ENCODE data around the gene LSM12. TPM values are rescaled to one million over a fixed set of nuclear protein-coding genes. Genes with fewer than 3 reads are reported as not detected.

LSM12 gene
- total RNA-seq, 120 experiments from 2014 or later, result 27.5 to 55.0 (median 39.7) TPM

Other genes with a start within 250 kb of the LSM12 start
- gene MPP3, start 233.5 kb downstream of the LSM12 start, total RNA-seq, result 10 to 100 TPM in 48 of 120 experiments, 1 to 10 TPM in 72; 4.8 to 18.7 (median 9.5) TPM
- gene CD300LG, start 219.5 kb downstream of the LSM12 start, total RNA-seq, result under 1 TPM in 13 of 120 experiments, not detected in 107; 0.17 to 0.74 (median 0.35) TPM
- gene MPP2, start 159.1 kb downstream of the LSM12 start, total RNA-seq, result 10 to 100 TPM; 41.7 to 92.6 (median 64.0) TPM
- gene PPY, start 124.2 kb downstream of the LSM12 start, total RNA-seq, result not detected
- gene PYY, start 112.7 kb downstream of the LSM12 start, total RNA-seq, result 1 to 10 TPM in 2 of 120 experiments, under 1 TPM in 7, not detected in 111; 0.29 to 1.1 (median 0.59) TPM
- gene NAGS, start 62.0 kb downstream of the LSM12 start, total RNA-seq, result 1 to 10 TPM in 91 of 120 experiments, under 1 TPM in 27, not detected in 2; 0.22 to 4.0 (median 1.6) TPM
- 10 to 100 TPM; 13.5 to 26.7 (median 19.9) TPM for gene TMEM101, start 51.7 kb downstream of the LSM12 start, total RNA-seq
- gene G6PC3, start 4.1 kb upstream of the LSM12 start, total RNA-seq, result 10 to 100 TPM; 29.8 to 60.2 (median 41.8) TPM
- 100 to 1,000 TPM in 88 of 120 experiments, 10 to 100 TPM in 32; 70.3 to 155 (median 110) TPM for gene HDAC5, start 57.0 kb upstream of the LSM12 start, total RNA-seq
- 1 to 10 TPM in 35 of 120 experiments, under 1 TPM in 74, not detected in 11; 0.19 to 2.8 (median 0.78) TPM for gene HROB, start 75.3 kb upstream of the LSM12 start, total RNA-seq
- gene ASB16, start 104.0 kb upstream of the LSM12 start, total RNA-seq, result 1 to 10 TPM in 26 of 120 experiments, under 1 TPM in 78, not detected in 16; 0.23 to 3.2 (median 0.64) TPM
- gene TMUB2, start 120.3 kb upstream of the LSM12 start, total RNA-seq, result 10 to 100 TPM; 25.4 to 51.8 (median 37.8) TPM
- gene ATXN7L3, start 133.2 kb upstream of the LSM12 start, total RNA-seq, result 100 to 1,000 TPM in 119 of 120 experiments, 10 to 100 TPM in 1; 95.4 to 294 (median 207) TPM
- 10 to 100 TPM; 56.2 to 94.1 (median 72.5) TPM for gene UBTF, start 153.0 kb upstream of the LSM12 start, total RNA-seq
- gene SLC4A1, start 201.5 kb upstream of the LSM12 start, total RNA-seq, result 1 to 10 TPM in 33 of 120 experiments, under 1 TPM in 62, not detected in 25; 0.08 to 6.2 (median 0.68) TPM
- gene RUNDC3A, start 241.9 kb upstream of the LSM12 start, total RNA-seq, result 100 to 1,000 TPM; 123 to 489 (median 370) TPM